Epithelial cell of esophagus (primary cell): ENCODE results near the gene SEMA6B.
"Not testable (repeated sequence)": the region's sequence is repeated elsewhere in the genome, so short reads cannot be mapped to it uniquely, and the experiment has no call there.

ENCODE experiments used
- DNase-seq: peaks from one replicate; pipeline ENCODE4 v3.0.0; 2010; ENCODE audit warnings: low read depth
- H3K4me3 ChIP-seq: 2 replicates; pipeline ENCODE4 v1.5.1; 2011; ENCODE audit warnings: mild to moderate bottlenecking, low read length, control low read depth
- CTCF ChIP-seq: IDR thresholded peaks from 2 replicates; pipeline ENCODE4 v1.5.1; 2011; ENCODE audit warnings: low read depth, mild to moderate bottlenecking, low read length, control low read depth, inconsistent platforms; ENCODE audit not compliant: insufficient read depth; ENCODE audit errors: missing control alignments

Gene SEMA6B

GRCh38 chr19:4542896-4543841 is 16.3 kb downstream of the SEMA6B start:
- DNase-seq = no peak
- no peak overlapping the region for H3K4me3 ChIP-seq
- TF ChIP-seq CTCF = no peak

GRCh38 chr19:4541806-4542145 is 17.7 kb downstream of the SEMA6B start:
- not testable (repeated sequence) for DNase-seq, H3K4me3 ChIP-seq

GRCh38 chr19:4541114-4541805 is 18.2 kb downstream of the SEMA6B start:
- TF ChIP-seq CTCF = no peak
- no peak for DNase-seq
- H3K4me3 ChIP-seq = no peak overlapping the region

GRCh38 chr19:4539693-4540581 is 19.5 kb downstream of the SEMA6B start, which contains the start of gene LRG1:
Gene LRG1 (minus strand): TSS chr19:4540036. CDS start chr19:4540013, 23 bp downstream.
- DNase-seq = peak; percentile 38
- TF ChIP-seq CTCF = no peak

GRCh38 chr19:4539169-4539692 is 20.3 kb downstream of the SEMA6B start:
- no peak overlapping the region for H3K4me3 ChIP-seq
- no peak for TF ChIP-seq CTCF
- DNase-seq = no peak

More at GRCh38 chr19:4539693-4540581, 19.5 kb downstream of the SEMA6B start, which contains the start of gene LRG1:
- no peak within 1 kb of the TSS for H3K4me3 ChIP-seq

- H3K4me3 ChIP-seq = no peak overlapping the region
- no peak for DNase-seq
- no peak for TF ChIP-seq CTCF
Measured at GRCh38 chr19:4538601-4538954, 20.9 kb downstream of the SEMA6B start.
